T-helper 1 cell treated with Interleukin-12 subunit alpha and Interleukin-12 subunit beta and Interleukin-4 antibody, amounts not matched to agents 30 ng/mL and 1 ng/mL, for 36 hours (primary cell): Measurements from ENCODE around the gene CD151. TPM values are rescaled to one million over a fixed set of nuclear protein-coding genes. Genes with fewer than 3 reads are reported as not detected.

ENCODE experiments used
- intact Hi-C: fragments of 100-400 bp; cut with micrococcal nuclease; formaldehyde crosslinking; loops from one replicate; pipeline ENCODE4 v1.15.1; 2024
- total RNA-seq: library from RNA; stranded (reverse); gene quantifications from 2 replicates; pipeline ENCODE4 v1.2.3, GENCODE V29; 2022

Gene CD151
- total RNA-seq, 1 donor from 2014 or later, result 24.6 TPM

DNA sequence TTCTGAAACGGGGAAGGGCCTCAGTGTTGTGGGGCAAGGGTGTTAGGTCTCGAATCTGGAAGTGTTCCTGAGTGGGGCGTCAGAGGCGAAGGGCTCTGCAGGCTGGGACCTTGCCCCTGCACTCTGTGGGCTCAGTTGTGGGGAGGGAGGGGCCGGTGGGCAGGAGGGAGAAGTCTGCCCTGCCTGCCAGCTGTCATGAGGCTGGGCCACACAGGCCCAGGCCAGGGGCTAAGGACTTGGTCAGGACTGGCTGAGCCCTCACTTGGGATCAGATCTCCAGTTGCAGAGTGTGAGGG lies 4.9 kb upstream of the CD151 start, which contains the start of gene CRACR2B:
Gene CRACR2B, plus strand, starts transcription at position 23 of the 296 bp plus-strand sequence. CDS start 689 bp downstream, outside the sequence.
- intact Hi-C loops, result no loop called here

DNA sequence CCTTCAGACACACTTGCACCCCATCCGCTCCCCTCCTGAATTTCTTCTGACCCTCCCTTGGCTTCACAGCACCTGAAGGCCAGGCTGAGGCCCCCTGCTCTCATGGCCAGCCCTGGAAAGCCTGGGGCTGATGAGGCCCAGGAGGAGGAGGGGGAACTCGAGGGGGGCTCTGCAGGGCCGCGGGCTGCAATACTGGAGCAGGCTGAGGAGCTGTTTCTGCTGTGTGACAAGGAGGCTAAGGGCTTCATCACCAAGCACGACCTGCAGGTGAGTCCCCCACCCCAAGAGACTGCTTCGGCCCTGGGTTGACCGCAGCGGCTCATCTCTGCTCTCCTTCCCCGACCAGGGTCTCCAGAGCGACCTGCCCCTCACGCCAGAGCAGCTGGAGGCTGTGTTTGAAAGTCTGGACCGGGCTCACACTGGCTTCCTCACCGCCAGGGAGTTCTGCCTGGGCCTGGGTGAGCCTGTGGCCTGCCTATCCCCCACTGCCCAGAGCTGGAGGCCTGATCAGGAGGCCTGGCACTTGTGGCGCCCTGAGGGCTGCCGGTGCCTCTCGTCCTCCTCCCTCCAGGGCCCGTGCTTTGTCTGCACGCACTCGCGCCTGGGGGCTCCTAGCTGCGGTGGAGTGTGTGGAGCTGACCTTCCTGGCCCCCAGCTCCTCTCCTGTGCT lies 4.1 kb upstream of the CD151 start:
- intact Hi-C loops, result no loop called here

DNA sequence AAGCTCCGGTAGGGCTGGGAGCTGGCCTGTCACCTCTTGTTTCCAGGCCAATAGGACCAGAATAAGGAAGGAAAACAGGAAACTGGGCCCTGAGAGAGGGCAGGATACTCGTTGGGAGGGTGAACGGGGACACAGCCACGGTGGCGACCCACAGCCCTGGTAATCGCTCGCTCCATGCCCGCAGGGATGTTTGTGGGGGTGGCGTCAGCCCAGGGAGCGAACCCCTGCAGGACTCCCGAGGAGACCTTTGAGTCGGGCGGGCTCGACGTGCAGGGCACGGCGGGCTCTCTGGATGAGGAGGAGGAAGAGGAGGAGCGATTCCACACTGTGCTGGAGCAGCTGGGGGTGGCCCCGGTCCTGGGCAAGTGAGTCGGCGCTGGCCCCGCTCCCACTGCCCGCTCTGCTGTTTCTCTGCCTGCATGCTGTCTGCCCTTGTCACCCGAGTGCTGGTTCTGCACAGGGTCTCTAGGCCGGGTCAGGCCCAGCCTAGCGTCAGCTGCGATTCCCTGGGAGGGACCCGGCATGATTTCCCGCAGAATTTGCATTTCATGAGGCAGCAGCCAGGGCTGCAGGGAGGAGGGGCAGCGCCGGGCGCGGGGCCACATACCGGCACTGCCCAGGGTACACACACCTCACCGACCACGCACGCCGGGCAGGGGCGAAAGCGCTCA lies 3.4 kb upstream of the CD151 start:
- intact Hi-C loops, result no loop called here

DNA sequence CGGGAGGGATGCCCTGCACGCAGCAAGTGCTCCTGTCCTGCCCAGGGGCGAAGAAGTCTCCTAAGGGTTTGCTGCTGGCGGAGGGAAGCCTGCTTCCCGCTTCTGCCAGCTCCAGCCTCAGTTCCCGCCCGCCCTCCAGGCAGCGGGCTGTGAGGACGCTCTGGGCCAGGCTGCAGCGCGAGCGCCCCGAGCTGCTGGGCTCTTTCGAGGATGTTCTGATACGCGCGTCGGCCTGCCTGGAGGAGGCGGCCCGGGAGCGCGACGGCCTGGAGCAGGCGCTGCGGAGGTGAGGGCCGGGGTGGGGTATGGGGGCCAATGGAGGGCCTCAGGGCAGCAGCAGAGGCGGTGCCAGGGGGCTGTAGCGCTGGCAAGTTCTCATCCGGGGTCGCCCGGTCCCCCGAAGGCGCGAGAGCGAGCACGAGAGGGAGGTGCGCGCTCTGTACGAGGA lies 2.9 kb upstream of the CD151 start:
- intact Hi-C loops, result loop anchor here (1.0 kb wide), 1 partner anchor 10 kb away; no protein-coding TSS in a partner anchor

DNA sequence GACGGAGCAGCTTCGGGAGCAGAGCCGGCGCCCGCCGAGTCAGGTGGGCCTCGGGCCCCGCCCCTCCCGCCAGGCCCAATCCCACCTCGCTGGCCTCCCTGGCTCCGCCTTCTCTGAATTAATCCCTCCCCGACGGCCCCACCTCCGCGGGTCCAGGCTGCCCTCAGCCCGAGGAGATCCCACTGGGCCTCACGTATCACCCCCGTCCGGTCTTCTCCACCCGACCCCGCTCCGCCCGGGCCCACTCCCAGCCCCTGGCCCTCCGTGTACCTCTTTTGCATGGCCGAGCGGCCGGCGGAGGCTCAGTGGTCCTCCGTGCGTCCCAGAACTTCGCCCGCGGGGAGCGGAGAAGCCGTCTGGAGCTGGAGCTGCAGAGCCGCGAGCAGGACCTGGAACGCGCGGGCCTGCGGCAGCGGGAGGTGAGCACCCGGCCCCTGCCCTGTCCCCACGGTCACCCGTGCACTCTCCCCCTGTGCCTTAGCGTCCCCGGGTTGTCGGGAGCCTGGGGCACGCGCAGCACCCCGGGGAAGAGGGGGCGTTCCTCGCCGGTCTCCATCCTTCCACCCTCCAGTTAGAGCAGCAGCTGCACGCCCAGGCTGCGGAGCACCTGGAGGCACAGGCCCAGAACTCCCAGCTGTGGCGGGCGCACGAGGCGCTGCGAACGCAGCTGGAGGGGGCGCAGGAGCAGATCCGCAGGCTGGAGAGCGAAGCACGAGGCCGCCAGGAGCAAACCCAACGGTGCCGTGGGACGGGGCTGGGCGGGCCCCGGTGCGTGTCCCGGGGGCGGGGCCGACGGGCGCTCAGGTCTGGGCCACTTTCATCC lies 2.2 kb upstream of the CD151 start:
- intact Hi-C loops, result loop anchor here (1.0 kb wide), 1 partner anchor 10 kb away; no protein-coding TSS in a partner anchor

DNA sequence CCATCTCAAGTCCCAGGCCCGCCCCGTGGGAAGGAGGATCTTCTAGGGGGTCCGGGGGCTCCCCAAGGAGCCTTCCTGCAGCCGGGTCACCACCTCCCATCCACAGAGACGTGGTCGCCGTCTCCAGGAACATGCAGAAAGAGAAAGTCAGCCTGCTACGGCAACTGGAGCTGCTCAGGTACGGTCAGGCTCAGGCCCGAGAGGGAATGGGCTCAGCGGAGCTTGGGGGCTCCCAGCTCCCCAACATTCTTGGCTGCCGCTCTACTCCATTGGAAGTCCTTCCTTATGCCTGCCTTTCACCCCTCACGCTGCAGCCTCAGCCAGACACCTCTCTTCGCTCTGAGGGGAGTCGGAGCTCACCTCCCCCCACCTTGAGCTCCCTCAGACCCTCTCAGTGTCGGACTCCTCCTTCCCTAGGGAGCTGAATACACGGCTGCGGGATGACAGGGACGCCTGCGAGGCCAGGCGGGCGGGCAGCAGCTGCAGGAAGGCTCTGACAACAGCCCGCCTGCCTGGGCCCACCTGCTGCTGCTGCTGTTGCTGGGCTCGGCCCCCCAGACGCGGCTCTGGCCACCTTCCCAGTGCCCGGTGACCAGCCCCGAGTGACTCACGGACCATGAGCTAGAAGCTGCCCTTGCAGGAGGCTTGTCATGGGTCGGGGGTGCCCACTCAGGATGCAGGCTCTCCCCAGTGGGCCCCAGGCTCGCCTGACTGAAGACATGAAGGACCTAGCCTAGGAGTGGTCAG lies 1.5 kb upstream of the CD151 start:
- intact Hi-C loops, result no loop called here

DNA sequence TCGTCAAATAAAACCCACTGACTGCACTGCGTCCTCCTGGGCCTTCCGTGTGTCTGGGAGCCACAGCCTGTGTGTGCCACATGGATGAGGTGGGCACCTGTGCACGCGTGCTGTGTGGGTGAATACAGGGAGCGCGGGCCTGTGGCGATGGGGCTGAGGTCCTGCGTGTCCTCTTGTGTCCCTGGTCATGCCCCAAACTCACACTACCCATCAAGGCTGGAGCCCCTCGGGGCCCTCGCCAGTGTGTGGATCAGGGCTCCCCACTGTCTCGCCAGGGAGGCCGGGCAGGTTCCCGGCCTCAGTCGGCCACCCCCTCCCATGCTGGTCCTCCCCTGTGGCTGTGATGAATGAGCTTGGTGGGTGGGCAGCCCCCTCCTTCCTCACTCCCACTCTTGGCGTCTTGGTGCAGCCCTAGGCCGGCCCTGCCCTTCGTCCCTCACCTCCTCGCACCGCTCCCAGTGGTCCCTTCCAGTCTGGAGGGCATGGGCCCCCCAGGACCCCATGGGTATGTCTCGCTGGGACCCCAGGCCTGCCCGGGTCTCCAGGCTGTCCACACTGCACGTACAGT lies 707 bp upstream of the CD151 start:
- intact Hi-C loops, result loop anchor here (1.0 kb wide), 1 partner anchor 10 kb away; the partner anchor contains the start of genes POLR2L and TSPAN4

DNA sequence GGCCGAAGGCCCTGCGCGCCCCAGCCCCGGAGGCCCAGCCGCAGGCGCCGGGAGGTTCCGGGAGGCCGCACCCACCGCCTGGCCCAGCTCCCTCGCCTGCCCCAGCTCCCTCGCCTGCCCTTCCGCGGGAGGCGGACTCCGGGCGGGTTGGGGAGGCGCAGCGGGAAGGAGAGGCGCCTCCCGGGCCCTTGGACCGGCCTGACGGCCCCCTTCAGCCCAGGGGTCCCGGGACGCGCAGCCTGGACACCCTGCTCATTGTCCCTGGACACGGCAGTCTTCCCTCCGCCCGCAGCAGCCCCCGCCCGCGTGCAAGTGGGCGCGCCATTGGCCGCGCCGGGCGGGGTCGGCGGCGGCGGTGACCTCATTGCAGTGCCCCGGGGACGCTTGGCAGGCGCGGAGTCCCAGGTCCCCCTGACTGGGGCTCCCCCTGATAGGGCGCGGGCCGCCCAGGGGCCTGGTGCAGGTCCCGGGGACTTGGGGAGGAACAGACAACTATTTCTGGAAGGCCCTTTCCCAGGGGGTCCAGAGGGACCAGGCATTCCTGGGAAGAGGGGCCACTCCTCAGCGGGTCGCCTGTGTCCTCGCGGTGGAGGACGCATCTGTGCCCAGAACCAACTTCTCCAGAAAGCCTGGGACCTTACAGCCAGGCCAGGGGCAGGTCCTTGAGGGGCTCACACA lies 501 bp downstream of the CD151 start:
- intact Hi-C loops, result no loop called here

DNA sequence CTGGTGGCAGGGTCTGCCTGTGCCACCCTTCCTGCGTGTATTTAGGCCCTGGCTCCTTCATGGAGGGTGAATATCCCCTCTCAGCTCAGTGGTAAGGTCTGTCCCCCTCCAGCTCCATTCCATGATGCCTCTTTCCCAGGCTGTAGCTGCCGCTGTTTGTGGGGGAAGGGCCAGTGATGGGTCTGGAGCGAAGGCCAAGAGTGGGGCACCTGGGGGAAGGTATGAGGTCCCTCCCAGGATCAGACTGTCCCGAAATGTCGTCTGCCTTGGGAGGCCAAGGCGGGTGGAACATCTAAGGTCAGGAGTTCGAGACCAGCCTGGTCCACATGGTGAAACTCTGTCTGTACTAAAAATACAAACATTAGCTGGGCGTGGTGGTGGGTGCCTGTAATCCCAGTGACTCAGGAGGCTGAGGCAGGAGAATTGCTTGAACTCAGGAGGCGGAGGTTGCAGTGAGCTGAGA lies 1.1 kb downstream of the CD151 start:
- intact Hi-C loops, result no loop called here

DNA sequence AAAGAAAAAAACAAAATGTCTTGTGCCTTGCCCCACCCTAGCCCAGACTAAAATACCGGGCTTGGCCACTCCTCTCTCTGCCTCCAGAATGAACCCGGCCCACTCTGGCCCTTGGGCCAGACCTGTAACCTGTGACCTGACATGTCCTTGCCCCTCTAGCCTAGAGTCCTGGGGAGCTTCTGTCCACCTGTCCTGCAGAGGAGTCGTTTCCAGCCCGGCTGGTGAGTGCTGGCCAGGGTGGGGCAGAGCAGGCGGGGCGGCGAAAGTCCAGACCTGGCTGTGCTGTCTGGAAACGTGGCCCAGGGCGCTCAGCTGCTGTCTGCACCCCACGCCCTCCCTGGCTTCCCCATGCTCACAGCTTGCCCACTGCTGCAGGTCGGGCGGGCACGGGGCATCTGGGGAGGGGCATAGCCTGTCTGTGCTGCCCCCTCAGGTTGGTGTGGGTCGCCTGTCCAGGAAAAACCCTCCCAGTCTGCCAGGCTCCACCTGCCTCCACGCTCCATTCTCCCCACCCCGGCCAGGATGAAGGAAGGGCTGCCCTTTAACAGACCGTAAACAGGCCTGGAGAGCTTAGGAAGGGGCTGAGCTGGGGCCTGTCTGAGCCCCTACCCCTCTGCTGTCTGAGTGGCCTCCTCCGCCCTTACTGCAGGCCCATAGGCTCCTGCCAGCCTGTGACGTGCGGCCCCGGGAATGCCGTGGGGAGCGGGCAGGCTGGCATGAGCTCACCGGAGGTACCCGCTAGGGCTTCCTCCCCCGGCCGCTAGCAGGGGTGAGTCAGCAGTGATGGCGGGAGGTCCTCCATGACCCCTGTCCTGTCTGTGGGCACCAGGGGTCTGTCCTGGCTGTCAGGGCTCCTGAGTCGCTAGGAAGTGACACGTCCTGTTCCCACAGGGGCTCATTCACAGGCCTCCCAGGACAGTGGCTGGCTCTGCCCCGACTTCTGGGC lies 1.9 kb downstream of the CD151 start:
- intact Hi-C loops, result no loop called here

DNA sequence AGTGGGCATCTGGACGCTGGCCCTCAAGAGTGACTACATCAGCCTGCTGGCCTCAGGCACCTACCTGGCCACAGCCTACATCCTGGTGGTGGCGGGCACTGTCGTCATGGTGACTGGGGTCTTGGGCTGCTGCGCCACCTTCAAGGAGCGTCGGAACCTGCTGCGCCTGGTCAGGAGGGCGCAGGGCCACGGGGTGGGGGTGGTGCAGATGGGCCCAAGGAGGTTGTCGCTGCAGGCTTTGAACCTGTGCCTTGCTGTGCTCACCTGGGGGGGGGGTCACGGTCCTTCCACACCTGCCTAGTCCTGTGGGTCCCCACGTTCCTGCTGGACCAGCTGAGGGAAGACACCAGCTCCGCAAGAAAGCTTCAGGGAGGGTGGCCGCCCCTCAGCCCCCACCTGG lies 3.5 kb downstream of the CD151 start:
- intact Hi-C loops, result no loop called here

DNA sequence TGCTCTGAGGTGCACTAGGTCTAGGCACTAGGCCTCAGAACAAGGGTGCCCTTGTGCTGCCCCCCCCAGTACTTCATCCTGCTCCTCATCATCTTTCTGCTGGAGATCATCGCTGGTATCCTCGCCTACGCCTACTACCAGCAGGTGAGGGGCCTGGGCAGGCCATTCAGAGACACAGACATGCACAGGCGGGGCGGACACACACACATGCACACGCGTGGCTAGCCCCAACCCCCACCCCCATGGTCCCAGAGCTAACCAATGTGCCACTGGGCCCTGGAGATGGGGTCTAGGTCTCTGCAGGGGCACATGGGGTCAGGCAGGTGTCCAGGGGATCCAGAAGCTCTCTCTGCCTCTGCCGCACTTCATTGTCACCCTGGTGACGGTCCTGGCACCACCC lies 3.9 kb downstream of the CD151 start:
- intact Hi-C loops, result no loop called here

DNA sequence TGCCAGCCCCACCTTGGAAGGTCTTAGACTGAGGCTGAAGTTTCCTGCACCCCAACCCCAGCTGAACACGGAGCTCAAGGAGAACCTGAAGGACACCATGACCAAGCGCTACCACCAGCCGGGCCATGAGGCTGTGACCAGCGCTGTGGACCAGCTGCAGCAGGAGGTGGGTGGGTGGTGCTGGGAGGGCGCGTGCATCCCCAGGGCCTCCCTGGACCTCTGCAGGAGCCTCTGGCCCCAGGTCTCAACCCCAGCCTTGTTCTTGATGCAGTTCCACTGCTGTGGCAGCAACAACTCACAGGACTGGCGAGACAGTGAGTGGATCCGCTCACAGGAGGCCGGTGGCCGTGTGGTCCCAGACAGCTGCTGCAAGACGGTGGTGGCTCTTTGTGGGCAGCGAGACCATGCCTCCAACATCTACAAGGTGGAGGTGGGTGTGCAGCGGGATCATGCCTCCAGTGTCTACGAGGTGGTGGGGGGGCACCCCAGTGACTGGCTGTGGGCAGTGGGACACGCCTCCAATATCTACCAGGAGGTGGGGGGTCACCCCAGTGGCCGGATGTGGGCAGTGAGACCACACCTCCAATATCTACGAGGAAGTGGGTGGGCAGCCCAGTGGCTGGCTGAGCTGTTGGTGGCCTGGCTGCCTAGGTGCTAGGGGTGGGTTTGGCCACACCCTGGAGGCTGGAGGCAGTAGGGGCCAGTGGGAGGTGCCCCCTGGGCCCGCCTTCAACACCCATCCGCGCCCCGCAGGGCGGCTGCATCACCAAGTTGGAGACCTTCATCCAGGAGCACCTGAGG lies 4.6 kb downstream of the CD151 start:
- intact Hi-C loops, result no loop called here

DNA sequence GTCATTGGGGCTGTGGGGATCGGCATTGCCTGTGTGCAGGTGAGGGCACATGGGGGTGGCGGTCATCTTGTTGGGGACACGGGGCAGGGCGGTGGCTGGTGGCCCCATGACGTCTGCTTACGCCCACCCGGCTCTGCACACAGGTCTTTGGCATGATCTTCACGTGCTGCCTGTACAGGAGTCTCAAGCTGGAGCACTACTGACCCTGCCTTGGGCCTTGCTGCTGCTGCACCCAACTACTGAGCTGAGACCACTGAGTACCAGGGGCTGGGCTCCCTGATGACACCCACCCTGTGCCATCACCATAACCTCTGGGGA lies 5.2 kb downstream of the CD151 start:
- intact Hi-C loops, result no loop called here

DNA sequence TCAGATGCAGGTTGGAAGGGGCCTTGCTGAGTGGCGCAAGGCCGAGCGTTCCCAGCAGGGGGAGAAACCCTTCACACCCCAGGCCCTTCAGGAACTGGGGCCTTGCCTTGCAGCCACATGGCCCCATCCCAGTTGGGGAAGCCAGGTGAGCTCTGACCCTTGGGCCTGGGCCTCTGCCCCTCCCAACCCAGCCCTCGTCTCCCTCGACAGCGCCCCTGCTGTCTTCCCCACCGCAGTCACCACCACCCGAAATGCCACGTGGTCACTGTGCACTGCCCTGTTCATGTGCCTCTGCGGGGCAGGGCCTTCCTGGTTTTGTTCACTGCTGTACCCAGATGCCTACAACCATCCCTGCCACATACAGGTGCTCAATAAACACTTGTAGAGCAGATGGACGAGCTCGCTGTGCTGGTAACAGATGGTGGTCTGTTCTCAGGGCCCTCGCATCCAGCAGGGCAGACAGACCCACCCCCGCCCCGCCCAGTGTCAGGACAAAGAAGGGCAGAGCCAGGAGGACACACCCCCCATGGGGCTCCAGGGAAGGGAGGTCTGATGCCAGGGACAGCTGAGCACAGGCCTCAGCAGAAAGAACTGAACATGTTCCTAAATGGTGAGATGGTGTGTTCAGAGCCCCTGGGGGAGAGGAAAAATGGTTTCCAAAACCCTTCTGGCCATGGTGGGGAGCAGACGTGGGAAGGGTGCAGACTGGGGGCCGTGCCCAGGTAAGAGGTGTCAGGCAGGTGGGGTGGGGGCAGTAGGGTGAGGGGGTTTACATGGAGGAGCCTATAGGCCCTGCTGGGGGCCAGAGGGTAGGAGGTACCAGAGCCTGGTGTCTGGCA lies 5.9 kb downstream of the CD151 start:
- intact Hi-C loops, result no loop called here

DNA sequence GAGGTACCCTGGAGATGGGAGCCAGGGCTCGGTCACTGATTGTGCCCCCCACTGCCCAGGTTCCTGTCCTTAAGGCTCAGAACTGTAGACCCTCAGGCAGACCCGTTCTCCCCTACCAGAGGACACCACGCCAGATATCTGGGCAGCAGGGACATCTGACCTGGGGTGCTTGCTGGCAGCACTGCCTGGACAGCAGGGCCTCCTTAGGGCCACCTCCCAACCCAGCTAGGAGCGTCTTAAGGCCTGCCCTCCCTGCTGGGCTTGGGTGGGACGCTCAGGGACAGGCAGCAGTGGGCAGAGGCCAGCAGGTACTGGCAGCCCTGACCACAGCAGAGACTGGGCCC lies 6.5 kb downstream of the CD151 start:
- intact Hi-C loops, result no loop called here

DNA sequence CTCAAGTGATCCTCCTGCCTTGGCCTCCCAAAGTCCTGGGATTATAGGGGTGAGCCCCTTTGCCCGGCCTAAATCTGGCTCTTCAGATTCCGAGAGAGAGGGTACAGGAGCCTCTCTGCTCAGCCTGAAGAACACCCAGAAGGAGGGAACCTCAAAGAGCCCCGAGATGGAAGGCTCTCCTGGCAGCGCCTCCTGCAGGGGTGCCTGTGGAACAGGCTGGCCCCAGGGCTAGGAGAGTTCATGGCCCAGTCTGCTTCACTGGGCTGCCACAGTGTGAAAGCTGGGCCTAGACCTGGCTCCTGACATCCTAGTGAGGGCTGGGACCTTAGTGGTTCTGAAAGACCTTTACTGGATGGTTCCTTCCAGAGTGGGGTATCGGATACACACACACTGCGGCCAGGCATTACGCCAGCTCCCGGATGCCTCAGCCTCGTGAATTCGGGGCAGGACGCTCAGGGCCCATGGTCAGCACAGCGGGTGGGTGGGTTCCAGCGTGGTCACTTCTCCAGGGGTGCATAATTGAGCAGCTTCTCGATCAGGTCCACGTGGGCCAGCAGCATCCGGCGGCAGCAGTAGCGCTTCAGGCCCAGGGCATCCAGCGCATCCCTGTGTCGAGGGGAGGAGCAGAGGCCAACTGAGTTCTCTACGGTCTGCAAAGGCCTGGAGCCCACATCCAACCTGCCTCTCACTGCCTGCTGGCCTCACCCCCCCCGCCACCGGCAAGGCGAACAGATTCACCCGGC lies 7.3 kb downstream of the CD151 start:
- intact Hi-C loops, result no loop called here
